ENCODE results near the gene ZNF862.
"Not testable (repeated sequence)": the region's sequence is repeated elsewhere in the genome, so short reads cannot be mapped to it uniquely, and the experiment has no call there.

The ZNF862 gene

DNA sequence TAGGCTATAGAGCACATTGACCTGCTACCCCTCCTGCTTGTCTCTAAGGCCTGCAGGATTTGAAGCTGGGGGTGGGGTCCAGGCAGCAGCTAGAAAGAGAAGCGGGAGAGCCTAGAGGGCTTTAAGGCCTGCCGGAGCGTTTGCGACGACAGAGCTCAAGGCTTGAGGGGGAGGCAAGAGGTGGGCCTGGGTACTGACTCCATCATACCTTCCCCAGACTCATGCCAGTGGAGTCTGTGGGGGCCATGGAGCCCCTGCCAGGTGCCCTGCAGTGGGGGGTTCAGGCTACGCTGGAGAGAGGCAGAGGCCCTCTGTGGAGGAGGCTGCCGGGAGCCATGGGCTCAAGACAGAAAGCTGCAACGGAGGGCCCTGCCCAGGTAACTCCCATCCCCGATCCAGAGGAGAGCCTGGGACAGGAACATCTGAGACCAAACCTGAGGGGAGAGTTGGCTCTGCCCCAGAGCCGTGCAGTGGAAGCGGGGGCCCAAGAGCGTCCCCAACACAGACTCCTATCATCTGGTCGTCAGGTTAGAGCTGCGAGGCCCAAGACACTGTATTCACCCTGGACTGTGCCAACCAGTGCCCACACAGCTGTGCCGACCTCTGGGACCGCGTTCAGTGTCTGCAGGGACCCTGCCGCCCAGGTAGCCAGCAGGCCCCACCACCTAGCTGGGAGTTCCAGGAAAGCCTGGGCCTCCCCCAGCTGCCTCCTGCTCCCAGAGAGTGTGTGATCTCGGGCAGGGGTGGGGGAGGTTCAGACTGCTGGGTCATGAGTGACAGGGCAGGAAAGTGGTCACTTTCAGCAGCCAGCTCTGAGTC is 13.2 kb upstream of the ZNF862 start:
- no peak for DNase-seq (ENCODE audit: low spot score)
- no peak for FAIRE-seq

DNA sequence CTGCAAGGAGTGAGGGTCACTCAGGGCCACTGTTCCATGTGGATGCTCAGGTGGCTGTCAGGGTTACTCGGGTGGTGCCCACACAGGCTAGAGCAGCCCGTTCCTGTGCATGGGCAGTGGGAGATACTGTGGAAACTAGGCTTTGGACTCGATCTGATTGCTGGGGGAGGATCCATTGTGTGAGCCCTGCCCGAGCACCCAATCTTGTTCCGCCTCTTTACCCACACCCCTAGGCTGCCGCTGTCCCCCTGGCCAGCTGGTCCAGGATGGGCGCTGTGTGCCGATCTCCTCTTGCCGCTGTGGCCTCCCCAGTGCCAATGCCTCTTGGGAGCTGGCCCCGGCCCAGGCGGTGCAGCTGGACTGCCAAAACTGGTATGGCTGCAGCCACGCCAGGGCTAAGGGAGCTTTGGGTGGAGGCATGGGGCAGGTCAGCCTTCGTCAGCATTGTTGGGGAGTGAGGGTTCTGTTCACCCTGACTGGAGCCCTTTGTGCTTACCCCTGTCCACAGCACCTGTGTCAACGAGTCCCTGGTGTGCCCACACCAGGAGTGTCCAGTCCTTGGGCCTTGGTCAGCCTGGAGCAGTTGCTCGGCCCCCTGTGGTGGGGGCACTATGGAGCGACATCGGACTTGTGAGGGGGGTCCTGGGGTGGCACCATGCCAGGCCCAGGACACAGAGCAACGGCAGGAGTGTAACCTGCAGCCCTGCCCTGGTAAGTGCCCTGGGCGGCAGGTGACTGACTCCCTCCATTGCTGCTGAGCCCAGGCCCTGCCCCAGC is 12.4 kb upstream of the ZNF862 start:
- DNase-seq (ENCODE audit: low spot score) (no peak), FAIRE-seq (no peak)

DNA sequence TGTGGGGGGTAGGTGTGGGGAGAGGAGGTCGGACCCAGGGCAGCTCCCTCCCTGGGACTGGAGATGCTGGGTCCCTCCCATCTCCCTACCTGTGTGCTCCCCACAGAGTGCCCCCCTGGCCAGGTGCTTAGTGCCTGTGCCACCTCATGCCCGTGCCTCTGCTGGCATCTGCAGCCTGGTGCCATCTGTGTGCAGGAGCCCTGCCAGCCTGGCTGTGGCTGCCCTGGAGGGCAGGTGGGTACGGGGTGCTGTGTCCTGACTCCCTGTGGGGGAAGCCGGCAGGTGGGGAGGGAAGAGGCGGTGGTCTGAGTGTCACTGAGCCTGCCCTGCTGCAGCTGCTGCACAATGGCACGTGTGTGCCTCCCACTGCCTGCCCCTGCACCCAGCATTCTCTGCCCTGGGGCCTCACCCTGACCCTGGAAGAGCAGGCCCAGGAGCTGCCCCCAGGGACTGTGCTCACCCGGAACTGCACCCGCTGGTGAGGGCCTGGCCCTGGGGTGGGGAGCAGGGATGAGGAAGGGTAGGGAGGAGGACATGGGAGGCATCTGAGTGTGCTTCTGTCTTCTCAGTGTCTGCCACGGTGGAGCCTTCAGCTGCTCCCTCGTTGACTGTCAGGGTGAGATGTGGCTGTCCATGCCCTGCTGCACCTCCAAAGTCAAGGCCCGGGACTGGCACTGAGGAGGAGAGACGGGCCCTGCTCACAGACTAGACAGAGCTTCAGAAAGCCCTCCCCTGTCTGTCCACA is 11.7 kb upstream of the ZNF862 start:
- no peak for FAIRE-seq
- no peak for DNase-seq (ENCODE audit: low spot score)

DNA sequence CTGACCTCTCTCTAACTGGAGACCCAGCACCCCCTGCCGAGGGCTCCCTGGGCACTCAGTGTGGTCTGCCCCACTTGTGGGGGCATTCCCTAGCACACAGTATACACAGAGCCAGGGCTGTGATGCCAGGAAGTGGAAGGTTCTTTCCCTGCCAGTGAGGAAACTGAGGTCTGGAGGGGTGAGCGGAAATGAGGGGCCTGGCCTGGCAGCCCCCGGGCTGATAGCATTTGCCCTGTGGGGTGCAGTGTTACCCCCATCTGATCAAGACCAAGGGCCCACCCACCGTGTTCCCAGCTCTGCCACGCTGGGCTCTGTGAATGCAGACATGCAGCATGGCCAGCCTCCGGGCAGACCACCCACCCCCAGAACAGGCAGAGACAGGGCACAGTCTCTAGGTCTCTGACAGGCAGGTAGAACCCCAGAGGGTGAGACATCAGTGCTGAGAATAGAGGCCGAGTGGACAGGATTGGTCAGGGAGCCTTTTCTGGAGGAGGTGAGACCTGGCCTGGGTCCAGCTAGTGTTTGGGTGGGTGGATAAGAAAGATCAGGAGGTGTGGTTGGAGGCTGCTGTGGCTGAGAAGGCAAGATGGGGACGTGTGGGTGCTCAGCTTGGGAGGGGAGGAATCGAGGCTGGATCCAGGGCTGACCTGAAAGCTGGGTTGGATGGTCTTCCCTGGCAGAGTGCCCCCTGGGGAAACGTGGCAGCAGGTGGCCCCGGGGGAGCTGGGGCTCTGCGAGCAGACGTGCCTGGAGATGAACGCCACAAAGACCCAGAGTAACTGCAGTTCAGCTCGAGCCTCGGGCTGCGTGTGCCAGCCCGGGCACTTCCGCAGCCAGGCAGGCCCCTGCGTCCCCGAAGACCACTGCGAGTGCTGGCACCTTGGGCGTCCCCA is 10.8 kb upstream of the ZNF862 start:
- DNase-seq (ENCODE audit: low spot score), result no peak
- no peak for FAIRE-seq

DNA sequence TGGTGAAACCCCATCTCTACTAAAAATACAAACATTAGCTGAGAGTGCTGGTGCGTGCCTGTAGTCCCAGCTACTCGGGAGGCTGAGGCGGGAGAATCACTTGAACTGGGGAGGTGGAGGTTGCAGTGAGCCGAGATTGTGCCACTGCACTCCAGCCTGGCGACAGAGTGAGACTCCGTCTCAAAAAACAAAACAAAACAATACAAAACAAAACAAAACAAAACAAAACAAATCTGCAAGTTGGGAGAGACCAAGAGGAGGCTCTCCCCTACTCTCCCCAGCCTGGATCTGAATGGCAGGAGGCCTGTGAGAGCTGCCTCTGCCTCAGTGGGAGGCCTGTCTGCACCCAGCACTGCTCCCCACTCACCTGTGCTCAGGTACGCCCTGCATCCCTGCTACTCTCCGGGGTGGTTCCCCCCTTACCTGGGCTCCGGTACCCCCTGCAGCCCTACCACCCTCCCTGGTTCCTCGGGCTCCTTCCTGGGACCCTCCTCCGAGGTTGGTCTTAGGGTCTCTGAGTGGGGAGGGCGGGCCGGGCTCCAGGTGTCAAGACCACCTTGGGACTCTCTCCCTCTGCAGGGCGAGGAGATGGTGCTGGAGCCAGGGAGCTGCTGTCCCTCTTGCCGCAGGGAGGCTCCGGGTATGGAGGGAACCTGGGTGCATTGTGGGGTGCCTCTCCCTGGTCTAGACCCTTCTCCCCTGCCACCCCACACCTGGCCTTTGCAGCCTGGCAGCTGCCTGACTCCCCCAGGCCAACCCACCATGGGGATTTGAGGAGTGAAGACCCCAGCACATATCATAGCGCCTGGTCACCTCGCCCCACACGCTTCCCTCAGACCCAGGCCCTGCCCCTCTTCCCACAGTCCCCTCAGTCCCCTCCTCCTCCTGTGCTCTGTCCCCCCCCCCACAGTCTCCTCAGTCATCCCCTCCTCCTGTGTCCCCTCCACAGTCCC is 9.5 kb upstream of the ZNF862 start:
- FAIRE-seq, result no peak
- no peak for DNase-seq (ENCODE audit: low spot score)

DNA sequence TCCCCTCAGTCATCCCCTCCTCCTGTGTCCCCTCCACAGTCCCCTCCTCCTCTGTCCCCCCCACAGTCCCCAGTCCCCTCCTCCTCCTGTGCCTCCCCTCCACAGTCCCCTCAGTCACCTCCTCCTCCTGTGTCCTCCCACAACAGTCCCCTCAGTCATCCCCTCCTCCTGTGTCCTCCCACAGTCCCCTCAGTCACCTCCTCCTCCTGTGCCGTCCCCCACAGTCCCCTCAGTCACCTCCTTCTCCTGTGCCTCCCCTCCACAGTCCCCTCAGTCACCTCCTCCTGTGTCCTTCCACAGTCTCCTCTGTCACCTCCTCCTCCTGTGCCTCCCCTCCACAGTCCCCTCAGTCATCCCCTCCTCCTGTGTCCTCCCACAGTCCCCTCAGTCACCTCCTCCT is 7.6 kb upstream of the ZNF862 start:
- FAIRE-seq; DNase-seq (ENCODE audit: low spot score): not testable (repeated sequence)

DNA sequence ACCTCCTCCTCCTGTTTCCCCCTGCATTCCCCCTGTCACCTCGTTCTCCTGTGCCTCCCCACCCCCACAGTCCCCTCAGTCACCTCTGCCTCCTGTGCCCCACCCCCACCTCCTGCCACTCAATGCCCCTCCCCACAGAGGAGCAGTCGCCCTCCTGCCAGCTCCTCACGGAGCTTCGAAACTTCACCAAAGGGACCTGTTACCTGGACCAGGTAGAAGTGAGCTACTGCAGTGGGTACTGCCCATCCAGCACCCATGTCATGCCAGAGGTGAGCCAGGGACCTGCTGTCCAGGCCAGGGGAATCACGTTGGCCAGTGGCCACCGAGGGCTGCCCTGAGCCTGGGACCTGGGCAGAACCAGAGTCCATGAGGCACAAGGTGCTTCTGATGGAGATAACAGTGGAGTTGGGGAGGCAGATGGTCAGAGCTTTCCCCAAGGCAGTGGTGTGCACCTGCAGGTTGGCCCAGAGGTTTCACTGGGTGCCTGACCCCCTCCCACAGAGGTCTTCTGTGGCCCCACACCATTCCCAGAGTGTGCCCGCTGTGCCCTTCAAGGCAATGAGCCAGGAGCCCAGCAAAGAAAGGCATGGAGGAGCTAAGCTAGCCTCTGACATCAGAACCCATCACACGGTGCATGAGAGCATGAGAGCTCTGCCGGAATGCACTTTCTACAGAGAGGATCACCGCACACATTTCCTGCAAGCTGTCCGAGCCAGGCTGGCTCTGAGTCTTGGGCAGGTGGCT is 7.0 kb upstream of the ZNF862 start:
- no peak for FAIRE-seq
- no peak for DNase-seq (ENCODE audit: low spot score)

DNA sequence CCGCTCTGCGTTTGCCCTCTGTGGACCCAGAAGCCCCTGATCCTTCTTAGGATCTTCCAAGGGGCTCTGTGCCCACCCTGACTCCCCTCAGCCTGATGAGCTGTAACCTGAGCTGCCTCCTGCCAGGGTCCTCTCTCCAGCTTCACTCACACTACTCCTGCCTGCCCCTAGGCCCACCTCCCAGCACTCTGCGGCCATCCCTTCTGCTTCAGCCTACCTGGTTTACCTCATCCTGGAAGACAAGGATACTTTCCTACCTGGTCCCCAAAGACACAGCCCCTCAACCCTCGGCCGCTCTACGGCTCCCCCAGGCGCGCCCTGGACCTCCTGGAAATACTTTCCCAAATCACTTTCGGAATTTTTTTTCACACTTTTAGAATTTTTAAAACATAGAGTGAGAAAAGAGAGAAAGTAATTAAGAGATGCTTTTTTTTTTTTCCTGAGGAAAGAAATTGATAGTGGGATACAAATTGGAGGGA is 6.4 kb upstream of the ZNF862 start:
- FAIRE-seq, result no peak
- DNase-seq (ENCODE audit: low spot score), result no peak

DNA sequence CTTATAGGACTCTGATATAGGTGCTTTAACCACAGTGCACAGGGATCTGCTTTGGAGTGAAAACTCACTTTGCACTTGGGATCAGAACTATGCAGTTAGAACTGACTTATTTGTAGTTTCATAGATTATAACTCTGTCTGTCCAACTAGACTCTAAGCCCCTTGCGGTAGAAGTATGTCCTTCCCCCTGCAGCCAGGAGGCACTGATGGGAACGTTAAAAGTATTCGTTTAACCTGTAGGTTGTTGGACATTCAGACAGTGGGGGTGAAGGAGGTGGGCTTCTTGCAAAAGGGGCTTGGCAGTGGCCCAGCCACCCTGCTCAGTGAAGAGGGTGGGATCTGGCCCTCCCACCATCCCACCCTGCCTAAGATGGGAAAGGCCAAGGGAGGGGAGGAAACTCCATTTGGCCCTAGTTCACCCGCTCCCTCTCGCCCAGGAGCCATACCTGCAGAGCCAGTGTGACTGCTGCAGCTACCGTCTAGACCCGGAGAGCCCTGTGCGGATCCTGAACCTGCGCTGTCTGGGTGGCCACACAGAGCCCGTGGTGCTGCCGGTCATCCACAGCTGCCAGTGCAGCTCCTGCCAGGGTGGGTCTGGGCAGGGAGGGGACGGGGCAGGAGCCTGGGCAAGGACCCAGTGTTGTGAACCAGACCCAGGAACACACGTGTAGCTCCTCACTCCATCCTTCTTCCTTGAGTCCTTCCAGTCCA is 5.7 kb upstream of the ZNF862 start:
- FAIRE-seq (no peak), DNase-seq (ENCODE audit: low spot score) (no peak)

DNA sequence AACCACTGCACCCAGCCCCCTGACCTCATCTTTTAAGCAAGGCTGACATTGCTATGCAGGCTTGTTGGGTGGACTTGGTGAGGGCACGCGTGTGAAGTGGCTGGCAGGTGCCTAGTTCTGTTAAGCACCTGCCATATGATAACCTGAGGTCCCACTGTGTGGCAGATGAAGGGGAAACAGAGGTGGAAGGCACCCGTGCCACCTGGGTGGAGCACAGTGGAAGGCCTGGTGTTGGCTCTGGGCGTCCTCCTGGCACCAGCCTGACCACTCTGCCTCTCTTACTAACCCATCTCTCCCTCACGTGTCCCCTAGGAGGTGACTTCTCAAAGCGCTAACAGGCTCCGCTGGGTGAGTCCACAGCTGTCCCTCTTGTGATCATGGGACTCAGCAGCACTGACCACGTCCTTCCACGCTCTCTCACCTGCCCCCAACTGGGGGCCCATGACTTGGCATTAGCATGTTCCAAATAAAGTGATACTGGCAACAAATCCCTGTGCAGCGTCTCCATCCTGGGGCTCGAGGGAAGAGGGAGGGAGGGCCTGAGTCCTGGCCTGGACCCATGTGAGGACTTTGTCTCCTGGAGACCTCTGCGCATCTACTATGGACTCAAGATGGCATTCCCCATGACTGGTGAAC is 4.6 kb upstream of the ZNF862 start:
- FAIRE-seq, result no peak

DNA sequence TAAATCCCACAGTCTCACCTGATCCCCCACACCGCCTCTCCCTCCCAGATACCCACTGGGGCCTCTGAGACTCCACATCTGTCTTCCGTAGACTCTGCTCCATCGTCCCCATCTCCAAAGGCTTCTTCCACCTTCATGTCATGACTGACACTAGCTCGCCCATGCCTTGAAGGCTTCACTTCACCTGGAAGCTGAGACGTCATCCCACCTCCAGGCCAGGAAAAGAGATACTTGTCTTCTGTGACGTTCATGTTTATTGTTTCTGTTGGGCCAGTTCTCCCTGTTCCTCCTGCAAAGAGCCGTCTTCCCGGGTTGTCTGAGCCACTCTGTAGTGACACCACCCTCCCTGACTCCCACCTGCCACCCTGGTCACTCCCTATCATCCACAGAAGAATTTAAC is 3.6 kb upstream of the ZNF862 start:
- DNase-seq (ENCODE audit: low spot score), result no peak
- no peak for FAIRE-seq

More for the DNA sequence above, 4.6 kb upstream of the ZNF862 start:
- no peak for DNase-seq (ENCODE audit: low spot score)

DNA sequence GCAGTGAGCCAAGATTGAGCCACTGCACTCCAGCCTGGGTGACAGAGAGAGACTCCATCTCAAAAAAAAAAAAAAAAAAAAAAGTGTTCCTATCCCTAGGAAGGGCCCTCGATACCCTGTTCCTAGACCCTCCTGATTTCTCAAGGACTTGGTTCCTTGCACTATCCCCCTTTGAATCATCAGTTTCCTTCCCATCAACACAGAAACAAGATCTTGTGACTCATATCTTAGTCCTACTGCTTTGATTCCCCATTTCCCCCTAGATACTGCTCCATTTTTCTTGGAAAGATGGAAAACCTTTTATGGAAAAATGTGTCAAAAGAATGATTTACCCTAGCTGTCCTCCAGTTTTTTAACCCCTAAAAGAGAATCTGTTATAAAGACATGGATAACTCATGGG is 1.7 kb upstream of the ZNF862 start:
- DNase-seq (ENCODE audit: low spot score) (no peak), FAIRE-seq (no peak)

DNA sequence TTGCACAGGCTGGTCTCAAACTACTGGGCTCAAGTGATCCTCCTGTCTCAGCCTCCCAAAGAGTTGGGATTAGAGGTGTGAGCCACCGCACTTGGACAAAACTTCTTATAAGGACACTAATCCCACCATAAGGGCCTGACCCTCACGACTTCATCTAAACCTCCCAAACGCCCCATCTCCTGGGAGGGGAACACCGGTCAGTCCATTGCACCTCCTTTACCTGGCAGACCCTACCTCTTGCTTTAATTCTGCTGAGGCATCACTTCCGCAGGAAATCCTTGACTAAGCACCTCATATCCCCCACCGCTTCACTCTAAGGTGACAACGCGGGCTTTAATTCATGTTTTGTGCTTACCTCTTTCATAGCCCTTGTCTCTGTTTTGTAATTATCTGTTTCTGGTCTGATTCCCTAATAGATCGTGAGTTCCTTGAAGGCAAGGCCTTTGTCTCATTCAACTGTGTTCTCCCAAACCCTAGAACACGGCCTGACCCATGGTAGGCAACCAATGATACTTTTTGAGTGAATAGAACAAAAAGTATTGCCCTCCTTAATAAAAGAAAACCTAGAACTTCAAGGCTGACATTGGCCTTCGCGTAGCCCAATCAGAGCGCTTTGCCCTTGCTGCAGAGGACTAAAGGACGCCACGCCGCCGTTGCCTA is 481 bp upstream of the ZNF862 start:
- FAIRE-seq (no peak), DNase-seq (ENCODE audit: low spot score) (no peak)

DNA sequence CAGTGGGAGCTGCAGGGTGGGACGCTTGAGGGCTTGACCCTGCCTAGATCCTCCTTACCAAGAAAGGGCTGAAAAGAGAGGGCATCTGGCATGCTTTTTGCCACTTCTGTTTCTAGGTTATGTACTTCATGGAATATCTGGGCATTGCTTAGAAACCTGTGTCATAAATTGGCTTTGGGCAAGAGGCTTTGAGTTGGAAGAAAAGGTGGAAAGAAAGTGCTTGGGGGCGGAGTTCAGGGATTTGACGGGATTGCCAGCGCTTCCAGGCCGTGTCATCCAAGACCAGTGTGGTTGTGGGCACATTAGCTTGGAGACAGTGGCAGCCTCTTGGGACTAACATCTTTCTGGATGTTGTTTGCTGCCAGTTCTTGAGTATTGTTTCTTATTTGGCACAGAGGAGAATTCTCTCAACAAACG is 825 bp downstream of the ZNF862 start:
- FAIRE-seq (no peak), DNase-seq (ENCODE audit: low spot score) (peak; percentile 27)

DNA sequence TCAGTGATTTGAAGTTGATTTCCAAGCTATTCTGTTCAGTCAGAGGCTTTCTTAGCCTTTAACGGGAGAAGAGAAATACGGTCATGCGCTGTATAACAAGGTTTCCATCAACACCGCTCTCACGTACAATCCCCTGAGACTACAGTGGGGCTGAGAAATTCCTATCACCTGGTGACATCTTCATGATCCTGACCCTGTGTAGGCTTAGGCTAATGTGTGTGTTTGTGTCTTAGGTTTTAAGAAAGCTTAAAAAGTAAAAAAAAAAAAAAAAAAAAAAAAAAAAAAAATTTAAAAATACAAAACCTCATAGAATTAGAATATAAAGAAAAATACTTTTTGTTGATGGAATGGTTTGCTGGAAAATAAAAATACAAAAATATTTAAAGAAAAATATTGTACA is 1.8 kb downstream of the ZNF862 start:
- DNase-seq (ENCODE audit: low spot score), result no peak
- peak; percentile 60 for FAIRE-seq

DNA sequence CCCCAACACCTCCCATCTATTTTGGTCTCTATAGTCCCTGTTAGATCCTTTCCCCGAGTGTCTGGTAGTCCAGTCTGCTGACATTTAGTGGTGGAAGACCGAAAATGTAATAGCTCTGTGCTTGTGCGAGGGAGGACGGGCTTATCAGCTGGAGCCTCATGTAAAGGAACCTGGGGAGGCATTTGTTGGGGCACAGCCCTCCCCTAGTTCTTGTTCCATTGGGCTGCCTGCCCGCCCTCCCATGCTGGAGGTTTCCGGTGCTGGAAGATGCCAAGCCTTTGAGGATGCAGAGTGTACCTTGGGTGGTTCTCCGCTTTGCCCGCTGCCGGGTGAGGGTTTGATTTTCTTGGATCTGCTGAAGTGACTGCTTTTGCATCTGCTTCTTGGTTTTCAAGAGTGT is 5.4 kb downstream of the ZNF862 start:
- no peak for FAIRE-seq
- DNase-seq (ENCODE audit: low spot score), result no peak

DNA sequence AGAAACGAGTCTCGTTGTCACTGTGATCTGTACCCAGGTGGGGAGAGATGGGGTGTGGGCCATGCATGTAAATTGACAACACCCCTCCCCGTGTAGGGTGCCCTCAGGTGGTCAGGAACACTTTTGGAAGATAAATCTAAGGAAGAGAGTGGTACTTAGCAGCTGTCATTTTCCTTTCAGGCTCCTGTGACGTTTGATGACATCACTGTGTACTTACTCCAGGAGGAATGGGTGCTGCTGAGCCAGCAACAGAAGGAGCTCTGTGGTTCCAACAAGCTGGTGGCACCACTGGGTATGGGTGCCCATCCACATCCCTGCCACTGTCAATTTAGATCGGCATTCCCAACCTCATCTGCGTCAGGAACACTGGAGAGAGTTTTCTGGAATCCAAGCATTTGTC is 6.3 kb downstream of the ZNF862 start:
- no peak for FAIRE-seq
- no peak for DNase-seq (ENCODE audit: low spot score)

All from RCC 7860 (cell line).